ENCODE results near the gene PSMC2. TPM values are rescaled to one million over a fixed set of nuclear protein-coding genes. Genes with fewer than 3 reads are reported as not detected.

PSMC2 gene
- total RNA-seq, 1 donor from 2014 or later: 86.5 TPM

GRCh38 chr7:103341466-103341865 lies 6.0 kb upstream of the PSMC2 start:
- Mint-ChIP-seq H3K4me1 (peaks cover 8% of the 10 kb centered on the region), H3K9me3 (no peaks in the 10 kb centered on the region), H3K4me3 (no peak overlapping the region), H3K27ac (no peak overlapping the region), H3K27me3 (ENCODE audit: low read depth) (no peaks in the 10 kb centered on the region), H3K36me3 (peaks cover 30% of the 10 kb centered on the region)
- no peak for TF ChIP-seq CTCF (IDR thresholded peaks at IDR 0.05; ENCODE audit: unreplicated experiment)
- no peak for DNase-seq (ENCODE audit: low spot score in 2 of 2, unreplicated experiment in 2 of 2)

- peak overlapping the region; percentile 96 for H3K4me3 Mint-ChIP-seq
- no peaks in the 10 kb centered on the region for H3K9me3 Mint-ChIP-seq
- peak overlapping the region; percentile 98 for H3K27ac Mint-ChIP-seq
- no peak for DNase-seq (ENCODE audit: low spot score in 2 of 2, unreplicated experiment in 2 of 2)
- H3K27me3 Mint-ChIP-seq (ENCODE audit: low read depth): no peaks in the 10 kb centered on the region
- peaks cover 20% of the 10 kb centered on the region for H3K36me3 Mint-ChIP-seq
- no peak for TF ChIP-seq CTCF (IDR thresholded peaks at IDR 0.05; ENCODE audit: unreplicated experiment)
- peaks cover 12% of the 10 kb centered on the region for H3K4me1 Mint-ChIP-seq
These were observed 4.1 kb upstream of the PSMC2 start for GRCh38 chr7:103343332-103343731.

GRCh38 chr7:103343758-103344452 lies 3.5 kb upstream of the PSMC2 start:
- Mint-ChIP-seq H3K27ac (peak overlapping the region; percentile 98), H3K4me1 (peaks cover 16% of the 10 kb centered on the region), H3K9me3 (no peaks in the 10 kb centered on the region), H3K36me3 (peaks cover 20% of the 10 kb centered on the region), H3K27me3 (ENCODE audit: low read depth) (no peaks in the 10 kb centered on the region), H3K4me3 (peak overlapping the region; percentile 96)
- no peak for TF ChIP-seq CTCF (IDR thresholded peaks at IDR 0.05; ENCODE audit: unreplicated experiment)
- DNase-seq (ENCODE audit: low spot score in 2 of 2, unreplicated experiment in 2 of 2): peak in 1 of 2 experiments; percentile 45

GRCh38 chr7:103344453-103345149 lies 2.8 kb upstream of the PSMC2 start, which contains the start of gene DNAJC2:
TSS of gene DNAJC2 (minus strand) at chr7:103344767. CDS start at chr7:103344622, 145 bp downstream.
- peak; percentile 54 to 81 for DNase-seq (ENCODE audit: low spot score in 2 of 2, unreplicated experiment in 2 of 2)
- H3K9me3 Mint-ChIP-seq: no peaks in the 10 kb centered on the region
- no peak for TF ChIP-seq CTCF (IDR thresholded peaks at IDR 0.05; ENCODE audit: unreplicated experiment)
- H3K36me3 Mint-ChIP-seq: peaks cover 15% of the 10 kb centered on the region
- peak within 1 kb of the TSS; percentile 98 for H3K27ac Mint-ChIP-seq
- no peaks in the 10 kb centered on the region for H3K27me3 Mint-ChIP-seq (ENCODE audit: low read depth)
- peaks cover 21% of the 10 kb centered on the region for H3K4me1 Mint-ChIP-seq
- peak within 1 kb of the TSS; percentile 96 for H3K4me3 Mint-ChIP-seq

GRCh38 chr7:103346396-103346795 lies 1.0 kb upstream of the PSMC2 start:
- H3K4me3 Mint-ChIP-seq: no peak overlapping the region
- TF ChIP-seq CTCF (IDR thresholded peaks at IDR 0.05; ENCODE audit: unreplicated experiment): no peak
- no peaks in the 10 kb centered on the region for H3K27me3 Mint-ChIP-seq (ENCODE audit: low read depth)
- no peak for DNase-seq (ENCODE audit: low spot score in 2 of 2, unreplicated experiment in 2 of 2)
- peaks cover 30% of the 10 kb centered on the region for H3K4me1 Mint-ChIP-seq
- no peak overlapping the region for H3K27ac Mint-ChIP-seq
- peaks cover 3% of the 10 kb centered on the region for H3K36me3 Mint-ChIP-seq
- no peaks in the 10 kb centered on the region for H3K9me3 Mint-ChIP-seq

Measured in mesothelial cell of epicardium (in vitro differentiated cells).